ENCODE results near the gene HOXA6.

The HOXA6 gene

GRCh38 chr7:27172823-27173510 lies 25.4 kb upstream of the HOXA6 start:
- no peak for DNase-seq

GRCh38 chr7:27172315-27172774 lies 24.8 kb upstream of the HOXA6 start:
- no peak for DNase-seq

GRCh38 chr7:27171637-27172314 lies 24.2 kb upstream of the HOXA6 start:
- no peak for DNase-seq

GRCh38 chr7:27171325-27171636 lies 23.7 kb upstream of the HOXA6 start:
- no peak for DNase-seq

GRCh38 chr7:27170426-27171324 lies 23.1 kb upstream of the HOXA6 start:
- DNase-seq: no peak

- DNase-seq: no peak
Measured at GRCh38 chr7:27169658-27170425, 22.3 kb upstream of the HOXA6 start.

GRCh38 chr7:27168265-27168947 lies 20.8 kb upstream of the HOXA6 start:
- DNase-seq: no peak

- DNase-seq: no peak
Measured at GRCh38 chr7:27167916-27168264, 20.3 kb upstream of the HOXA6 start.

- no peak for DNase-seq
Measured at GRCh38 chr7:27166531-27167505, 19.2 kb upstream of the HOXA6 start.

- DNase-seq: no peak
Measured at GRCh38 chr7:27165996-27166530, 18.5 kb upstream of the HOXA6 start.

- DNase-seq: no peak
Measured at GRCh38 chr7:27165089-27165995, 17.8 kb upstream of the HOXA6 start, which contains the start of gene HOXA9. Gene HOXA9, minus strand, starts transcription at chr7:27165537. Its CDS starts 80 bp downstream, at chr7:27165457.

- DNase-seq: no peak
Measured at GRCh38 chr7:27164367-27165088, 17.0 kb upstream of the HOXA6 start.

GRCh38 chr7:27164045-27164366 lies 16.4 kb upstream of the HOXA6 start:
- no peak for DNase-seq

GRCh38 chr7:27163288-27164044 lies 15.9 kb upstream of the HOXA6 start:
- DNase-seq: no peak

- no peak for DNase-seq
Measured at GRCh38 chr7:27162561-27163287, 15.2 kb upstream of the HOXA6 start.

- DNase-seq: no peak
Measured at GRCh38 chr7:27161721-27162560, 14.4 kb upstream of the HOXA6 start.
